ENCODE data around the gene ZNF407.

GRCh38 chr18:74610051-74610615 lies 12.5 kb downstream of the ZNF407 start:
- TF ChIP-seq POLR2A (IDR thresholded peaks at IDR 0.05) (no peak), CTCF (IDR thresholded peaks at IDR 0.05) (no peak)
